Measurements from ENCODE around the gene LRP11. TPM values are rescaled to one million over a fixed set of nuclear protein-coding genes. Genes with fewer than 3 reads are reported as not detected.
"Not testable (repeated sequence)": the region's sequence is repeated elsewhere in the genome, so short reads cannot be mapped to it uniquely, and the experiment has no call there.

Gene LRP11
- total and polyA plus RNA-seq, 2 donors from 2014 or later = 22.1 to 34.0 TPM

DNA sequence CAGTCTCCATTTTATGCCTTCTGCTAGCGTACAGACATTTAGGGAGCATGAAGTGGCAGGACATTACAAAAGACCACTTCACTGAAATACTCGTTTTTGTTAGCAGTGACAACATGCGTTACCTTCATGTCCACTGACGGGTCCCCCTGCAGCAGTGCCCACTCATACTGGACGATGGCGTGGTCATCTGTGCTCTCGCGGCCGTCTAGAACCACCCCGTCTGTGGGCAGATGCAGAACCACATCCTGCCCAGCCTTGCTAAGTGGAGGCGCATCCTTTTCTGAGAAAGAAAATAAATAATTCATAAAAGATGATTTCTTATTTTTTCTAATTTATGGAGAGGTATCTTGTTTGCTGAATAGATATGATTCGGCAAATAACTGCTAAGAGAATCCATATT, 11.3 kb downstream of the LRP11 start:
- intact Hi-C loops (cut with DNase I) = no loop called here
- FAIRE-seq = no peak
- Histone ChIP-seq H3K9ac (ENCODE audit: low read length in 3 of 3) (no peak overlapping the region), H3K27me3 (ENCODE audit: control insufficient read depth, insufficient read depth, low read length) (no peaks in the 10 kb centered on the region), H3K9me3 (ENCODE audit: control insufficient read depth in 2 of 3, insufficient read depth in 1 of 3, low read length in 3 of 3) (no peaks in the 10 kb centered on the region), H3K36me3 (ENCODE audit: control insufficient read depth in 2 of 3, insufficient read depth in 3 of 3, low read length in 3 of 3) (peaks cover 0 to 4% (median 0%) of the 10 kb centered on the region in 3 donors), H3K4me1 (ENCODE audit: control insufficient read depth in 2 of 3, insufficient read depth in 2 of 3, low read depth in 1 of 3, low read length in 3 of 3) (peaks cover 0 to 2% (median 0%) of the 10 kb centered on the region in 3 donors), H3K4me3 (ENCODE audit: low read length in 3 of 3) (no peak overlapping the region), H3K27ac (ENCODE audit: low read depth in 2 of 2, low read length in 2 of 2) (no peak overlapping the region)
- TF ChIP-seq, protein P1, sequence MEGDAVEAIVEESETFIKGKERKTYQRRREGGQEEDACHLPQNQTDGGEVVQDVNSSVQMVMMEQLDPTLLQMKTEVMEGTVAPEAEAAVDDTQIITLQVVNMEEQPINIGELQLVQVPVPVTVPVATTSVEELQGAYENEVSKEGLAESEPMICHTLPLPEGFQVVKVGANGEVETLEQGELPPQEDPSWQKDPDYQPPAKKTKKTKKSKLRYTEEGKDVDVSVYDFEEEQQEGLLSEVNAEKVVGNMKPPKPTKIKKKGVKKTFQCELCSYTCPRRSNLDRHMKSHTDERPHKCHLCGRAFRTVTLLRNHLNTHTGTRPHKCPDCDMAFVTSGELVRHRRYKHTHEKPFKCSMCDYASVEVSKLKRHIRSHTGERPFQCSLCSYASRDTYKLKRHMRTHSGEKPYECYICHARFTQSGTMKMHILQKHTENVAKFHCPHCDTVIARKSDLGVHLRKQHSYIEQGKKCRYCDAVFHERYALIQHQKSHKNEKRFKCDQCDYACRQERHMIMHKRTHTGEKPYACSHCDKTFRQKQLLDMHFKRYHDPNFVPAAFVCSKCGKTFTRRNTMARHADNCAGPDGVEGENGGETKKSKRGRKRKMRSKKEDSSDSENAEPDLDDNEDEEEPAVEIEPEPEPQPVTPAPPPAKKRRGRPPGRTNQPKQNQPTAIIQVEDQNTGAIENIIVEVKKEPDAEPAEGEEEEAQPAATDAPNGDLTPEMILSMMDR (IDR thresholded peaks at IDR 0.05; ENCODE audit: borderline replicate concordance, extremely low read depth, insufficient read depth) = no peak
- DNase-seq = no peak

DNA sequence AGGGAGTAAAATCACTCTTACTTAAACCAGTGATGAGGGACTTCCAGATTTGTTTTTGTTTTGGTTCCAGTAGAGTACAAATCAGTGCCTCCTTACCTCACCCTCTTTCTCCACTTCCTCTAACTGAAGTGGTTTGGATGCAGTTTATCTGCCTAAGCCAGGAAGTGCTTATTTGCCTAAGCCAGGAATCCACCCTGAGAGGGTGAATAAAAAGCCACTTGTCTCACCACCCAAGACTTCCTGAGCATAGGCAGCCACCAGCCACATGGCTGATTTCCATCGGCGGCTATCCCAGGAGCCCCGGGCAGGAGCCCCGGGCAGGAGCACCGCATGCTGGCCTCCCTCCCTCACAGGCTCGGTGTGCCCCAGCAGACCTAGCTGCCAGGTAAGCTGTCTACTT, 12.0 kb downstream of the LRP11 start:
- Histone ChIP-seq H3K4me1 (ENCODE audit: control insufficient read depth in 2 of 3, insufficient read depth in 2 of 3, low read depth in 1 of 3, low read length in 3 of 3) (peaks cover 0 to 2% (median 0%) of the 10 kb centered on the region in 3 donors), H3K27ac (ENCODE audit: low read depth in 2 of 2, low read length in 2 of 2) (no peak overlapping the region), H3K27me3 (ENCODE audit: control insufficient read depth, insufficient read depth, low read length) (no peaks in the 10 kb centered on the region), H3K9ac (ENCODE audit: low read length in 3 of 3) (no peak overlapping the region), H3K9me3 (ENCODE audit: control insufficient read depth in 2 of 3, insufficient read depth in 1 of 3, low read length in 3 of 3) (no peaks in the 10 kb centered on the region), H3K4me3 (ENCODE audit: low read length in 3 of 3) (no peak overlapping the region), H3K36me3 (ENCODE audit: control insufficient read depth in 2 of 3, insufficient read depth in 3 of 3, low read length in 3 of 3) (peaks cover 0 to 4% (median 0%) of the 10 kb centered on the region in 3 donors)
- TF ChIP-seq, protein P1 (IDR thresholded peaks at IDR 0.05; ENCODE audit: borderline replicate concordance, extremely low read depth, insufficient read depth) = no peak
- DNase-seq = no peak
- no peak for FAIRE-seq
- intact Hi-C loops (cut with DNase I) = no loop called here

DNA sequence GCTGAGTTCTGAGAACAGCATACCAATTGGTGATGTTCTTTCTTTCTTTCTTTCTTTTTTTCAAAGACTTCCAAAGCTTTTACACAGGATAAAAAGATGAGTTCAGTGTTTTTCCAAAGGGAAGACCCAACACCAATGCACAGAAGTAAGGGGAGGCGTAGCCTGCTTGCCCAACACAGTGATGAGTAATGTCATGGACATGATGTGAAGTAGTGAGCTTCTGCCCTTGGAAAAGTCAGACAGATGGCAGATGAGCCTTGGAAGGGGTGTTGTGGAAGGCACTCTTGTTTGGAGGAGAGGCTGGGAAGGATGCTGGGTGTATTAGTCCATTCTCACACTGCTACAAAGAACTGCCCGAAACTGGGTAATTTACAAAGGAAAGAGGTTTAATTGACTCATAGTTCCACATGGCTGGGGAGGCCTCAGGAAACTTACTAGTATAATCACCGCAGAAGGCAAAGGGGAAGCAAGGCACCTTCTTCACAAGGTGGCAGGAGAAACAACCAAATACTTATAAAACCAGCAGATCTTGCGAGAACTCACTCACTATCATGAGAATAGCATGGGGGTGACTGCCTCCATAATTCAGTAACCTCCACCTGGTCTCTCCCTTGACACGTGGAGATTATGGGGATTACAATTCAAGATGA, 12.6 kb downstream of the LRP11 start:
- TF ChIP-seq, protein P1 (IDR thresholded peaks at IDR 0.05; ENCODE audit: borderline replicate concordance, extremely low read depth, insufficient read depth) = no peak
- Histone ChIP-seq H3K36me3 (ENCODE audit: control insufficient read depth in 2 of 3, insufficient read depth in 3 of 3, low read length in 3 of 3) (peaks cover 0 to 4% (median 0%) of the 10 kb centered on the region in 3 donors), H3K4me1 (ENCODE audit: control insufficient read depth in 2 of 3, insufficient read depth in 2 of 3, low read depth in 1 of 3, low read length in 3 of 3) (peaks cover 0 to 5% (median 0%) of the 10 kb centered on the region in 3 donors), H3K9ac (ENCODE audit: low read length in 3 of 3) (no peak overlapping the region), H3K27me3 (ENCODE audit: control insufficient read depth, insufficient read depth, low read length) (no peaks in the 10 kb centered on the region), H3K9me3 (ENCODE audit: control insufficient read depth in 2 of 3, insufficient read depth in 1 of 3, low read length in 3 of 3) (no peaks in the 10 kb centered on the region), H3K4me3 (ENCODE audit: low read length in 3 of 3) (no peak overlapping the region), H3K27ac (ENCODE audit: low read depth in 2 of 2, low read length in 2 of 2) (no peak overlapping the region)
- DNase-seq (no peak), FAIRE-seq (no peak)
- intact Hi-C loops (cut with DNase I) = no loop called here

DNA sequence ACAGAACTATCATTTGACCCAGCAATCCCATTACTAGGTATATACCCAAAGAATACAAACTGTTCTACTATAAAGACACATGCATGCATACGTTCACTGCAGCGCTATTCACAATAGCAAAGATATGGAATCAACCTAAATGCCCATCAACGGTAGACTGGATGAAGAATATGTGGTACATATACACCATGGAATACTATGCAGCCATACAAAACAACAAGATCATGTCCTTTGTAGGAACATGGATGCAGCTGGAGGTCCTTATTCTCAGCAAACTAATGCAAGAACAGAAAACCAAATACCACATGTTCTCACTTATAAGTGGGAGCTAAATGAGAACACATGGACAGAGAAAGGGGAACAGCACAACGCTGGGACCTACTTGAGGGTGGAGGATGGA, 15.8 kb downstream of the LRP11 start:
- H3K4me1 ChIP-seq (ENCODE audit: control insufficient read depth in 2 of 3, insufficient read depth in 2 of 3, low read depth in 1 of 3, low read length in 3 of 3); H3K9me3 ChIP-seq (ENCODE audit: control insufficient read depth in 2 of 3, insufficient read depth in 1 of 3, low read length in 3 of 3); intact Hi-C loops (cut with DNase I); H3K36me3 ChIP-seq (ENCODE audit: control insufficient read depth in 2 of 3, insufficient read depth in 3 of 3, low read length in 3 of 3); H3K4me3 ChIP-seq (ENCODE audit: low read length in 3 of 3); FAIRE-seq; DNase-seq; H3K27ac ChIP-seq (ENCODE audit: low read depth in 2 of 2, low read length in 2 of 2); H3K9ac ChIP-seq (ENCODE audit: low read length in 3 of 3); H3K27me3 ChIP-seq (ENCODE audit: control insufficient read depth, insufficient read depth, low read length): not testable (repeated sequence)

All from kidney (tissue), 14 donors.